Measurements from ENCODE around the gene LRRC49.
A peak's percentile ranks its signal among the peaks of the same experiment; 100 is the strongest.

The LRRC49 gene

GRCh38 chr15:70880781-70881180 lies 11.8 kb upstream of the LRRC49 start:
- no peak for TF ChIP-seq CTCF (IDR thresholded peaks at IDR 0.05)
- H3K4me3 Mint-ChIP-seq: no peak overlapping the region
- H3K27ac Mint-ChIP-seq: no peak overlapping the region
- no peaks in the 10 kb centered on the region for H3K27me3 Mint-ChIP-seq (ENCODE audit: low read depth, poor library complexity)
- no peak for DNase-seq
- no peaks in the 10 kb centered on the region for H3K9me3 Mint-ChIP-seq
- H3K36me3 Mint-ChIP-seq (ENCODE audit: low read depth): no peaks in the 10 kb centered on the region
- H3K4me1 Mint-ChIP-seq: no peaks in the 10 kb centered on the region

- no peak overlapping the region for H3K4me3 Mint-ChIP-seq
- DNase-seq: no peak
- H3K9me3 Mint-ChIP-seq: no peaks in the 10 kb centered on the region
- no peak for TF ChIP-seq CTCF (IDR thresholded peaks at IDR 0.05)
- no peaks in the 10 kb centered on the region for H3K36me3 Mint-ChIP-seq (ENCODE audit: low read depth)
- H3K27ac Mint-ChIP-seq: no peak overlapping the region
- no peaks in the 10 kb centered on the region for H3K27me3 Mint-ChIP-seq (ENCODE audit: low read depth, poor library complexity)
- no peaks in the 10 kb centered on the region for H3K4me1 Mint-ChIP-seq
These were observed 10.3 kb upstream of the LRRC49 start for GRCh38 chr15:70882361-70882760.

- Mint-ChIP-seq H3K9me3 (no peaks in the 10 kb centered on the region), H3K4me3 (peak overlapping the region; percentile 94), H3K27me3 (ENCODE audit: low read depth, poor library complexity) (no peaks in the 10 kb centered on the region), H3K36me3 (ENCODE audit: low read depth) (peaks cover 8% of the 10 kb centered on the region), H3K4me1 (peaks cover 28% of the 10 kb centered on the region), H3K27ac (peak overlapping the region; percentile 98)
- no peak for DNase-seq
- TF ChIP-seq CTCF (IDR thresholded peaks at IDR 0.05): no peak
These were observed 410 bp downstream of the LRRC49 start for GRCh38 chr15:70892912-70893560.

GRCh38 chr15:70902107-70902506 lies 9.5 kb downstream of the LRRC49 start:
- Mint-ChIP-seq H3K36me3 (ENCODE audit: low read depth) (peaks cover 45% of the 10 kb centered on the region), H3K4me1 (no peaks in the 10 kb centered on the region), H3K9me3 (peaks cover 4% of the 10 kb centered on the region), H3K4me3 (no peak overlapping the region), H3K27me3 (ENCODE audit: low read depth, poor library complexity) (no peaks in the 10 kb centered on the region), H3K27ac (no peak overlapping the region)
- DNase-seq: no peak
- TF ChIP-seq CTCF (IDR thresholded peaks at IDR 0.05): no peak

- H3K27ac Mint-ChIP-seq: no peak overlapping the region
These were observed 14.2 kb downstream of the LRRC49 start for GRCh38 chr15:70906842-70907241.

More at GRCh38 chr15:70906842-70907241, 14.2 kb downstream of the LRRC49 start:
- no peaks in the 10 kb centered on the region for H3K4me1 Mint-ChIP-seq
- H3K27me3 Mint-ChIP-seq (ENCODE audit: low read depth, poor library complexity): no peaks in the 10 kb centered on the region
- no peak for TF ChIP-seq CTCF (IDR thresholded peaks at IDR 0.05)
- H3K4me3 Mint-ChIP-seq: no peak overlapping the region
- peaks cover 24% of the 10 kb centered on the region for H3K9me3 Mint-ChIP-seq
- peaks cover 68% of the 10 kb centered on the region for H3K36me3 Mint-ChIP-seq (ENCODE audit: low read depth)
- no peak for DNase-seq
